Transverse colon (tissue), 4 donors: Measurements from ENCODE around the gene GOLGA8M. TPM values are rescaled to one million over a fixed set of nuclear protein-coding genes. Genes with fewer than 3 reads are reported as not detected.
"Not testable (repeated sequence)": the region's sequence is repeated elsewhere in the genome, so short reads cannot be mapped to it uniquely, and the experiment has no call there.

Experiments
- DNase-seq: peaks from one replicate; pipeline ENCODE4 v3.0.0-alpha.2; 2019
- H3K27ac ChIP-seq, 4 donors: fragments of 200-600 bp; sonication (generic); 2 replicates each; pipeline ENCODE4 v1.5.1; 2016 to 2018; ENCODE audit warnings: inconsistent platforms in 4 of 4
- H3K27me3 ChIP-seq: fragments of 200-600 bp; sonication (generic); 2 replicates; pipeline ENCODE4 v1.5.1; 2017; ENCODE audit warnings: inconsistent platforms
- H3K36me3 ChIP-seq, 4 donors: fragments of 200-600 bp; sonication (generic); 2 replicates each; pipeline ENCODE4 v1.5.1; 2017 to 2019; ENCODE audit warnings: inconsistent platforms in 4 of 4
- H3K4me1 ChIP-seq, 4 donors: fragments of 200-600 bp; sonication (generic); 2 replicates each; pipeline ENCODE4 v1.5.1; 2017 to 2020; ENCODE audit warnings: inconsistent platforms in 4 of 4
- H3K4me3 ChIP-seq, 4 donors: fragments of 200-600 bp; sonication (generic); 1 replicate in 1 of 4; 2 replicates in 3 of 4; pipeline versions ENCODE4 v1.5.1 to v1.6.1; 2017 to 2019; ENCODE audit warnings: inconsistent platforms in 4 of 4
- H3K9me3 ChIP-seq, 2 donors: fragments of 200-600 bp; sonication (generic); 2 replicates each; pipeline ENCODE4 v1.5.1; 2017 to 2019; ENCODE audit warnings: inconsistent platforms in 2 of 2
- WGBS, 2 donors: methylation state at CpG; one replicate each; pipeline ENCODE4 v1.1.5; 2018; ENCODE audit warnings: low coverage in 1 of 2; 5-methylcytosine and 5-hydroxymethylcytosine counted together
- in situ Hi-C, 4 donors: fragments of 200-750 bp; cut with MboI; loops; one replicate each; pipeline versions ENCODE4 v1.15.0 to v1.15.1; 2017; ENCODE audit warnings: low sequenced_read_pairs in 3 of 4, low pct_ligation_motif_present in 1 of 4, low pct_unique_long_range_greater_than_20kb in 1 of 4
- intact Hi-C: fragments of 100-400 bp; cut with DNase I; formaldehyde crosslinking; loops from one replicate; pipeline ENCODE4 v1.15.1; 2023; ENCODE audit warnings: low total_unique reads
- total RNA-seq, 4 donors: library from RNA; depleted of rRNA; stranded (reverse); fragments of >200 nt; gene quantifications; one replicate each; pipeline ENCODE4 v1.1.0, GENCODE V29; 2016

GOLGA8M gene
- total RNA-seq, 4 donors from 2014 or later, result 0.41 TPM; not detected in 3

DNA sequence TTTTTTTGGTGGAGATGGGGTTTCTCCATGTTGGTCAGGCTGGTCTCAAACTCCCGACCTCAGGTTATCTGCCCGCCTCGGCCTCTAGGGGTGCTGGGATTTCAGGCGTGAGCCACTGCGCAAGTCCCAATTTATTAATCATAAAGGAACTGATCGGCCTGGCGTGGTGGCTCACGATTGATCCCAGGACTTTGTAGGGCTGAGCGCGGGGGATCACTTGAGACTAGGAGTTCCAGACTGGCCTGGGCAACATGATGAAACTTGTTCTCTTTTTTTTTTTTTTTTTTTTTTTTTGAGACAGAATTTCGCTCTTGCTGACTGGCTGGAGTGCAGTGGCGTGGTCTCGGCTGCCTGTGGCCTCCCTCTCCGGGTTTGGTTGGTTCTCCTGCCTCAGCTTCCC is 19.2 kb downstream of the GOLGA8M start:
- H3K36me3 ChIP-seq, H3K9me3 ChIP-seq, H3K4me3 ChIP-seq, H3K27ac ChIP-seq, H3K27me3 ChIP-seq, intact Hi-C loops, H3K4me1 ChIP-seq, DNase-seq, in situ Hi-C loops: not testable (repeated sequence)
- 95% methylated on average over 14 of the region's 14 CpGs; no CpG with 5 or more reads in 1 of the 2 donors for whole genome bisulfite sequencing, 2 donors

DNA sequence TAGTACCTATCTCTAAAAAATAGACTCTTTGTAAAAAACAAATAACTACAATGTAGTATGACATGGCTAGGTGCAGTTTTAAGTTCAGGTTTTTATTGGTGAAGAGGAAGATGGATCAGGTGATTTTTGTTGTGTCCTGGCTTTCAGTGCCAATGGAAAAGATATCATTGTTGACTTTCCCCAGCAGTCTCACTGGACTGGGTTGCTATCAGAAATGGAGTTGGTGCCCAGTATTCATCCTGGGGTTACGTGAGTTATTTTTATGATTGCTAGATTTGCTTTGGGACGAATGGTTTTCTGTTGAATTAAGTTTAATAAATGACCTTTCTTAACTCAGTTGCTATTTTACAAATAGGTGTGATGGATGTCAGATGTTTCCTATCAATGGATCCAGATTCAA is 38.7 kb downstream of the GOLGA8M start:
- not testable (repeated sequence) for H3K4me1 ChIP-seq
- WGBS, 2 donors, result no CpG with 5 or more reads among the region's 2 CpGs

DNA sequence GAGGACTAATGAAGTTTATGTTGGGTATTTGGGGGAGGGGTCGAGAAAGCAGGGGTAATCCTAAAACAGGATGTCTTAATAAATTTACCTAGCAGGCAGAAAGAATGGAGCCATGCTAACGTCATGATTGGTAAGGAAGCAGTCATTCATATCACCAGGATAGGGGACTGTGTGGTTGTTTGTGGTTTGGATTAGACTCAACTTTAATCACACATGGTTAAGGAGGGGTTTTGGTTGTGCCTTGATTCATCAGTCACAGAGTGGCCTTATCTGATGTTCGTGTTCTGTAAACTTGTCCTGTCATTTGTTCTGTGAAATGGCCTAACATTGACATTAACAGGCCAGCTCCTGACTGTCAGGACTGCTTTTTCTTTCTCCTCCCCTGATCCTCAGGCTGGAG is 40.1 kb downstream of the GOLGA8M start:
- H3K4me3 ChIP-seq, intact Hi-C loops, H3K27ac ChIP-seq, H3K36me3 ChIP-seq, DNase-seq, in situ Hi-C loops, H3K9me3 ChIP-seq, H3K4me1 ChIP-seq, H3K27me3 ChIP-seq: not testable (repeated sequence)
- no CpG with 5 or more reads among the region's 3 CpGs for WGBS, 2 donors

More for the DNA sequence above, 38.7 kb downstream of the GOLGA8M start:
- in situ Hi-C loops, H3K27ac ChIP-seq, DNase-seq, H3K4me3 ChIP-seq, H3K27me3 ChIP-seq, intact Hi-C loops, H3K9me3 ChIP-seq, H3K36me3 ChIP-seq: not testable (repeated sequence)

DNA sequence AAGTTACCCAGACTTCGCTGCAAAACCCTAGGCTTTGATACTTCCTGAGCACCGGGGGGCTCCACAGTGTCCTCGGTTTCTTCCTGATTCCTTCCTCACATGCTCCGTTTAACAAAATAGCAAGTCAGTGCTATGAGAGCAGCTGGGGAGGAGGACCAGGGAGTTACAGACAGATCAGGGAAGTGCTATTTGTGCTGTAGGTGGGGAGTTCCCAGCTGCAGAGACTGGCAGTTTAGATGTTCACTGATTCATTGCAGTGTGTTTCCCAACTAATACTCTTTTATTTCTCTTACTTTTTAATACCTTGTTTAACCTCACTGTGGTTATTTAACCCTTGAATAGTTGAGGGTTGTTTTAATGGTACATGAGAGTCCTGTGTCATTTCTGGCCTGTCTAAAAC is 45.8 kb downstream of the GOLGA8M start:
- DNase-seq, H3K36me3 ChIP-seq, H3K4me3 ChIP-seq, in situ Hi-C loops, H3K4me1 ChIP-seq, H3K27me3 ChIP-seq, intact Hi-C loops, H3K9me3 ChIP-seq, H3K27ac ChIP-seq: not testable (repeated sequence)
- WGBS, 2 donors, result no CpG with 5 or more reads among the region's 4 CpGs

DNA sequence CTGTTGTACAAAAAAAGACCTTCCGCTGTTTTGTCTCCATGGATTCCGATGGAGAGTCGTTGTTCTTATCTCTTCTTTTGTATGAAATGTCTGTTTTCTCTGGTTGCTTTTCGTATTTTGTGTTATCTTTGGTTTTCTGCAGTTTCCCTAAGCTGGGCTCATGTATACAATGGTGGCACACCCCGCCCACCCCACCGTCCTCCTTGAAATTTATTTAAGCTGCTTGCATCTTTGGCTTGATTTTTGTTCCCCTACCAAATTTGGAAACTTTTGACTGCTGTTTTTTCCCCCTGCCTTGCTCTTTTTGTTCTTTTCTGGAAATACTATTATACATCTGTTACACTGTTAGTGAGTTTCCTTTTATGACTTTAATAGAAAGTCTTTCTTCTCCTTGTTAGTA is 47.6 kb downstream of the GOLGA8M start:
- 90 to 92% methylated on average over 6 of the region's 6 CpGs for WGBS, 2 donors
- intact Hi-C loops, H3K4me1 ChIP-seq, in situ Hi-C loops, H3K4me3 ChIP-seq, DNase-seq, H3K36me3 ChIP-seq, H3K9me3 ChIP-seq, H3K27me3 ChIP-seq, H3K27ac ChIP-seq: not testable (repeated sequence)

DNA sequence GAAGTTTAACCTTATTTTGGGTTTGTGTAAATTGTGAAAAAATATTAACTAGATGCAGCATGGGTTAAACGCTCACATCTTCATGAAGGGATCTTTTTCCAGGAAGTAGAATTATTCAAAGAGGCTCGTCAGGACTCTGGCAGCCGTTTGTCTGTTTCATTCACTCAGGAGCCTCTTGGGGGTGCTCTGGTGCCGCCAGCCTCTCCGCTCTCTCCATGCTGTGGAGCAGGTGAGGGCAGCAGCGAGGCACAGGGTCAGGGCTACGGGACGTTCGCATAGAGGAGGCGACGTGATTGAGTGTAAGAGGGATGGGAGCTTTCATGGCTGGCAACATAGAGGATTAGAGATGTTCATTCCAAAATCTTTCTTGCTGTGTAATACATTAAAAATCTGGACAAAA is 48.5 kb downstream of the GOLGA8M start:
- H3K4me1 ChIP-seq, H3K27ac ChIP-seq, H3K4me3 ChIP-seq, DNase-seq, in situ Hi-C loops, H3K9me3 ChIP-seq, intact Hi-C loops, H3K27me3 ChIP-seq, H3K36me3 ChIP-seq: not testable (repeated sequence)
- no CpG with 5 or more reads among the region's 11 CpGs for WGBS, 2 donors

DNA sequence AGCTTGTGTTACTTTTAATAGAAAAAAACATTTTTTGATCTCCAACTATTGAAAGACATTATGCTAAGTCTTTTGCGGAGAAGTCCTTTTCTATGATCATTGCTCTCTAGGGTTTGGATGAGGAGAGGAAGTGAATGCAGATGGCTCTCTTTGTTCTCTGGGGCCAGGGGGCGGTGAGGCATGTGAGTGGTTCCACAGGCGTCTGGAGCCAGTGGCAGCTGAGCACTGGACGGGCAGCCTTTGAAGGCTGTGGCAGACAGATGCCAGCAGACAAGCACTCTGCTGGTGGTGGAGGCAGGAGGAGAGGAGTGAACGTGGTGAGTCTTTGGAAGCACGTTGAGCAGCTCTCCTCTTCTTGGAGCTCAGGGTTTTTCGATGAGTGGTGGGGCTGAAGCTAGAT is 51.5 kb downstream of the GOLGA8M start:
- H3K27me3 ChIP-seq, H3K4me3 ChIP-seq, intact Hi-C loops, H3K9me3 ChIP-seq, in situ Hi-C loops, DNase-seq, H3K36me3 ChIP-seq, H3K4me1 ChIP-seq, H3K27ac ChIP-seq: not testable (repeated sequence)
- no CpG with 5 or more reads among the region's 7 CpGs for WGBS, 2 donors

DNA sequence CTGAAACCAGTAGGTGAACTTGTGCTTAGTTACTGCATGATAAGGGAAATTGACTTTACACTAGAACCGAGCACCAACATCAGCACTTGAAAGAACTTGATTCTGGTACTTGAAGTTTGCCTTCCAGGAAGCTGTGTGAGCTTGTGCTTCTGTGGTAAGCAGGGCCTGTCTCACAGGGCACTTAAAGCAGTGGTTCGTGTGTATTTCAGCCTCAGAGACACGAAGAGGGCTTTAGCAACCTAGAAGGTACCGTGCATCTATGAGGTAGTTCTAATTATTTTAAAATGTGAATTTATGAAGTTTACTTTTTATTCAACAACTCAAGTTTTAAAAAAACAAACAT is 56.2 kb downstream of the GOLGA8M start:
- intact Hi-C loops, H3K4me1 ChIP-seq, in situ Hi-C loops, H3K27ac ChIP-seq, DNase-seq, H3K27me3 ChIP-seq, H3K9me3 ChIP-seq, H3K4me3 ChIP-seq, H3K36me3 ChIP-seq: not testable (repeated sequence)
- WGBS, 2 donors, result no CpG with 5 or more reads among the region's 4 CpGs

DNA sequence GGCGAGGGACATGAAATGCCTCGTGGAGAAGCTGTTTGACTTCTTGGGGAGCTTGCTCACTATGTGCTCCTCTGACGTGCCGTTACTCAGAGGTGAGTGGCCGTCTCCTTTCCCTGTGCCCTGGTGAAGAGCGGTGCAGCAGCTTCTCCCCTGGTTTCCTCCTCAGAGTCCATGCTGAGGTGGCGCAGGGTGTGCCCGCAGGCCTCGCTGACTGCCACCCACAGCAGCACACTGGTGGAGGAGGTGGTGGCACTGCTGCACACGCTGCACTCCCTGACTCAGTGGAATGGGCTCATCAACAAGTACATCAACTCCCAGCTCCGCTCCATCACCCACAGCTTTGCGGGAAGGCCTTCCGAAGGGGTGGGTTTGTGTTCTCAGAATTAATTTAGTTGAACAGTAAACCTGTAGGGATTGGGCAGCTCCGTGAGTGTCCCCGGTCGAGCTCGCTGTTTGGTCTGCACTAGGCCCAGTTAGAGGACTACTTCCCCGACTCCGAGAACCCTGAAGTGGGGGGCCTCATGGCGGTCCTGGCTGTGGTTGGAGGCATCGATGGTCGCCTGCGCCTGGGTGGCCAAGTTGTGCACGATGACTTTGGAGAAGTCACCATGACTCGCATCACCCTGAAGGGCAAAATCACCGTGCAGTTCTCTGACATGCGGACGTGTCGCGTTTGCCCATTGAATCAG is 56.7 kb downstream of the GOLGA8M start:
- H3K27me3 ChIP-seq, H3K4me3 ChIP-seq, H3K4me1 ChIP-seq, H3K27ac ChIP-seq, H3K9me3 ChIP-seq, DNase-seq, intact Hi-C loops, in situ Hi-C loops, H3K36me3 ChIP-seq: not testable (repeated sequence)
- WGBS, 2 donors, result 96% methylated on average over 13 of the region's 30 CpGs; no CpG with 5 or more reads in 1 of the 2 donors

DNA sequence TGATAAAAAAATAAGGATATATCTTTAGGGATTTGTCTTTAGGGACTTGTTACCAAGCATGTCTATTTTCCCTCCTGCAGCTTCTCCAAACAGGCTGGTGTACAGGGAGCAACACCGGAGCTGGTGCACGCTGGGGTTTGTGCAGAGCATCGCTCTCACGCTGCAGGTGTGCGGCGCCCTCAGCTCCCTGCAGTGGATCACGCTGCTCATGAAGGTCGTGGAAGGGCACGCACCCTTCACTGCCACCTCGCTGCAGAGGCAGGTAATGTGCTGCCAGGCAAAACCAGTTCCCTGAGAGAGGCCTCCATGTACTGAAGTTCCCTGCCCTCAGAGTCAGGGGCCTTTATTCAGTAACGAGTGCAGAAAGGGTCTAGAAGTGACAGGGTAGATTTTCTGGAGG is 58.0 kb downstream of the GOLGA8M start:
- H3K27ac ChIP-seq, DNase-seq, H3K27me3 ChIP-seq, in situ Hi-C loops, H3K36me3 ChIP-seq, intact Hi-C loops, H3K4me1 ChIP-seq, H3K9me3 ChIP-seq, H3K4me3 ChIP-seq: not testable (repeated sequence)
- 100% methylated on average over 3 of the region's 11 CpGs; no CpG with 5 or more reads in 1 of the 2 donors for WGBS, 2 donors

DNA sequence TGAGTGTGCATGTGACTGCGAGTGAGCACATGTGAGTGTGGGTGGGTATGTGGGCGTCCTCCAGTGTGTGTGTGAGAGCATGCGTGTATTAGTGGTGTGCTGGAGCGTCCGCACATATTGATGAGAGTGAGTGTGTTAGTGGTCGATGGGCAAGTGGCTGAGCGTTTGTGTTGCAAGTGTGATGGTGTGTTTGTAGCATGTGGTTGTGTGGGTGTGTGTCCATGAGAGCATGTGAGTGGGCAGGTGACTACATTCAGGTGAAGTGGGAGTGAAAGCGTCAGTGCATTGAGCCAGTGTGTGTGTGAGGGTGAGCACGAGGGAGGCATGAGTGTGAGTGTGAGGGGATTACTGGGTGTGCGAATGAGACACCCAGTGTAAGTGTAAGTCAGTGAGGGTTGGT is 59.7 kb downstream of the GOLGA8M start:
- H3K36me3 ChIP-seq, H3K27ac ChIP-seq, DNase-seq, H3K27me3 ChIP-seq, H3K4me1 ChIP-seq, intact Hi-C loops, H3K4me3 ChIP-seq, H3K9me3 ChIP-seq, in situ Hi-C loops: not testable (repeated sequence)
- WGBS, 2 donors, result 95% methylated on average over 10 of the region's 10 CpGs; no CpG with 5 or more reads in 1 of the 2 donors
